ENCODE data around the gene CEACAM16. TPM values are rescaled to one million over a fixed set of nuclear protein-coding genes. Genes with fewer than 3 reads are reported as not detected.

CEACAM16 gene
- total RNA-seq, 2 donors from 2014 or later, result not detected

DNA sequence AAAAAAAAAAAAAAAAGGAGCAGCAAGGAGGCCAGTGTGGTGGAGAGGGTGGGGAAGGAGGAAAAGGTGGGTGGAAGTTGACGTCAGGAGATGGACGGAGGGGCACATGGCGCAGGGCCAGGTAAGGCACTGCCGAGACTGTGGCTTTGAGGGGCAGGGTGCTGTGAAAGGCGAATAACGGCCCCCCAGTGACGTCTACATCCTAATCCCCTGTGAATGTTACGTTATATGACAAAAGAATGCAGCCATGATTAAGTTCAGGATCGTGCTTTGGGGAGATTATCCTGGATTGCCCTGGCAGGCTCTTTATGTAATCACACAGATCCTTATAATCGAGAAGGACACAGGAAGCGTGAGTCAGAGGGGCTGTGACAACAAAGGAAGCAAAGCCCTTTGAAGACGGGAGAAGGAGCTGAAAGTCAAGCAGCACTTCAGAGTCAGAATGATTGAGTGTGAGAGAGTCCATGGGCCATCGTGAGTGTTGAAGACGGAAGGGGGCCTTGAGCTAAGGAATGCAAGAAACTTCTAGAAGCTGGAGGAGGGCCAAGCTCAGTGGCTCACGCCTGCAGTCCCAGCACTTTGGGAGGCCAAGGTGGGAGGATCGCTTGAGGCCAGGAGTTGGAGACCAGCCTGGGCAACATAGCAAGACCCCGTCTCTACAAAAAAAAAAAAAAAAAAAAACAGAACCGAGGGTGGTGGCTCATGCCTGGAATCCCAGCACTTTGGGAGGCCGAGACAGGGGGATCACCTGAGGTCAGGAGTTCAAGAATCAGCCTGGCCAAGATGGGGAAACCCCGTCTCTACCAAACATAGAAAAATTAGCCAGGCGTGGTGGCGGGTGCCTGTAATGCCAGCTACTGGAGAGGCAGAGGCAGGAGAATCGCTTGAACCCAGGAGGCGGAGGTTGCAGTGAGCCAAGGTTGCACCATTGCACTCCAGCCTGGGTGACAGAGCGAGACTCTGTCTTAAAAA is 13.8 kb upstream of the CEACAM16 start:
- Histone ChIP-seq H3K27ac (ENCODE audit: low read depth, low read length) (no peak overlapping the region), H3K9me3 (ENCODE audit: control insufficient read depth, low read length) (no peaks in the 10 kb centered on the region), H3K9ac (ENCODE audit: extremely low read depth, low read length, poor library complexity, severe bottlenecking) (no peak overlapping the region), H3K27me3 (ENCODE audit: control insufficient read depth, insufficient read depth, low read length, poor library complexity, severe bottlenecking) (no peaks in the 10 kb centered on the region), H3K4me3 (ENCODE audit: low read length) (no peak overlapping the region), H3K4me1 (ENCODE audit: control insufficient read depth, insufficient read depth, low read length) (no peaks in the 10 kb centered on the region), H3K36me3 (ENCODE audit: control insufficient read depth, insufficient read depth, low read length) (no peaks in the 10 kb centered on the region)
- H3K27me3 Mint-ChIP-seq (ENCODE audit: insufficient read depth), result peaks cover 2% of the 10 kb centered on the region
- H3K9me3 Mint-ChIP-seq, result no peaks in the 10 kb centered on the region
- DNase-seq, result peak; percentile 78
- H3K27ac Mint-ChIP-seq, result peak overlapping the region; percentile 6
- peaks cover 8% of the 10 kb centered on the region for H3K4me1 Mint-ChIP-seq
- H3K4me3 Mint-ChIP-seq, result no peak overlapping the region
- no peaks in the 10 kb centered on the region for H3K36me3 Mint-ChIP-seq (ENCODE audit: low read depth)
- TF ChIP-seq CTCF (conservative IDR thresholded peaks at IDR 0.05), result no peak
- WGBS, 2 experiments (ENCODE audit: insufficient coverage in 1 of 2, insufficient read length in 1 of 2), result 69 to 78% methylated on average over 18 to 25 of the region's 25 CpGs

DNA sequence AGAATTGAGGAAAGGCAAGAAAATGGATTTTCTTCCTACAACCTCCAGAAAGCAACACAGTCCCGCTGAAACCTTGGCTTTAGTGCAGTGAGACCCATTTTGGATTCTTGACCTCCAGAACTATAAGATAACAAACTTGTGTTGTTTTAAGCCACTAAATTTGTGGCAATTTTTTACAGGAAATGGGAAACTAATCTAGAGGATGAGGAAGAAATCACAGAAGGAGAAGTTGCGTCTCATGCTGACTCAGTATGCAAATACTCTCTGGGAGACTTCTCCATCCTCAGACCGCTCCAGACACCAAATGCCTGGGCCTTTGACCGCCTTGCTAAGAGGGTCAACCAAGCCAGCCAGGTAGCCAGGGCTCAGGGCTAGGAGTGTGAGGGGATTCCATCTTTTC is 13.1 kb upstream of the CEACAM16 start:
- H3K36me3 ChIP-seq (ENCODE audit: control insufficient read depth, insufficient read depth, low read length), result no peaks in the 10 kb centered on the region
- no peaks in the 10 kb centered on the region for H3K27me3 ChIP-seq (ENCODE audit: control insufficient read depth, insufficient read depth, low read length, poor library complexity, severe bottlenecking)
- H3K27ac Mint-ChIP-seq, result no peak overlapping the region
- no peak overlapping the region for H3K27ac ChIP-seq (ENCODE audit: low read depth, low read length)
- no peak overlapping the region for H3K4me3 ChIP-seq (ENCODE audit: low read length)
- DNase-seq, result no peak
- 91 to 95% methylated on average over 2 to 4 of the region's 4 CpGs for WGBS, 2 experiments (ENCODE audit: insufficient coverage in 1 of 2, insufficient read length in 1 of 2)
- no peak overlapping the region for H3K4me3 Mint-ChIP-seq
- no peaks in the 10 kb centered on the region for H3K9me3 Mint-ChIP-seq
- no peak for TF ChIP-seq CTCF (conservative IDR thresholded peaks at IDR 0.05)
- no peaks in the 10 kb centered on the region for H3K4me1 ChIP-seq (ENCODE audit: control insufficient read depth, insufficient read depth, low read length)
- no peak overlapping the region for H3K9ac ChIP-seq (ENCODE audit: extremely low read depth, low read length, poor library complexity, severe bottlenecking)
- no peaks in the 10 kb centered on the region for H3K9me3 ChIP-seq (ENCODE audit: control insufficient read depth, low read length)
- peaks cover 2% of the 10 kb centered on the region for H3K27me3 Mint-ChIP-seq (ENCODE audit: insufficient read depth)
- peaks cover 8% of the 10 kb centered on the region for H3K4me1 Mint-ChIP-seq
- H3K36me3 Mint-ChIP-seq (ENCODE audit: low read depth), result no peaks in the 10 kb centered on the region

DNA sequence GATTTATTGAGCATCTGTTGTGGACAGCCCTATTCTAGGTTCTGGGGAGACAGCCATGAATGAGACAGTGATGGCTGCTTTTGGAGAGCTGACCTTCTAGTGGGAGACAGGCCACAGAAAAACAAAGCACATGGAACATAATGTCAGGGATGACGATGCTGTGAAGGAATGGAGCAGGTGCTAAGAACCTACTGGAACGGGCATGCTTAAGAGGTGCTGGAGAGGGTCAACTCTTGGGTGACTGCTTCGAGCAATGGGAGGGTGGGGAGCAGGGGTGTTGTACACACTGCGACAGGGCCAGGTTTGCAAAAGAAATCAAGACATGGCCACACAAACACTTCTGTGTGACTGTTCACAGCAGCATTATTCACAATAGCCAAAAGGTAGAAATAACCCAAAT is 12.1 kb upstream of the CEACAM16 start:
- H3K27me3 Mint-ChIP-seq (ENCODE audit: insufficient read depth), result peaks cover 2% of the 10 kb centered on the region
- DNase-seq, result no peak
- H3K27me3 ChIP-seq (ENCODE audit: control insufficient read depth, insufficient read depth, low read length, poor library complexity, severe bottlenecking), result no peaks in the 10 kb centered on the region
- no peak overlapping the region for H3K4me3 Mint-ChIP-seq
- no peak for TF ChIP-seq CTCF (conservative IDR thresholded peaks at IDR 0.05)
- WGBS, 2 experiments (ENCODE audit: insufficient coverage in 1 of 2, insufficient read length in 1 of 2), result 94 to 95% methylated on average over 4 of the region's 4 CpGs
- H3K36me3 ChIP-seq (ENCODE audit: control insufficient read depth, insufficient read depth, low read length), result no peaks in the 10 kb centered on the region
- H3K36me3 Mint-ChIP-seq (ENCODE audit: low read depth), result no peaks in the 10 kb centered on the region
- no peak overlapping the region for H3K9ac ChIP-seq (ENCODE audit: extremely low read depth, low read length, poor library complexity, severe bottlenecking)
- no peak overlapping the region for H3K27ac Mint-ChIP-seq
- H3K9me3 Mint-ChIP-seq, result no peaks in the 10 kb centered on the region
- no peaks in the 10 kb centered on the region for H3K9me3 ChIP-seq (ENCODE audit: control insufficient read depth, low read length)
- peaks cover 8% of the 10 kb centered on the region for H3K4me1 Mint-ChIP-seq
- no peak overlapping the region for H3K27ac ChIP-seq (ENCODE audit: low read depth, low read length)
- no peaks in the 10 kb centered on the region for H3K4me1 ChIP-seq (ENCODE audit: control insufficient read depth, insufficient read depth, low read length)
- H3K4me3 ChIP-seq (ENCODE audit: low read length), result no peak overlapping the region

Measured in endodermal cell (in vitro differentiated cells).